GM21515 (cell line): Measurements from ENCODE around the gene KHDC1L.
A peak's percentile ranks its signal among the peaks of the same experiment; 100 is the strongest.
"Not testable (repeated sequence)": the region's sequence is repeated elsewhere in the genome, so short reads cannot be mapped to it uniquely, and the experiment has no call there.

Experiments used
- ATAC-seq: cut with Tn5 transposase; IDR thresholded peaks from one replicate; pipeline ENCODE4 v1.9.1; 2021; ENCODE audit not compliant: unreplicated experiment

Gene KHDC1L

GRCh38 chr6:73207221-73207837 is 18.0 kb downstream of the KHDC1L start:
- ATAC-seq = no peak

- ATAC-seq = no peak
These were observed 21.0 kb downstream of the KHDC1L start for GRCh38 chr6:73204252-73204651.

- no peak for ATAC-seq
These were observed 22.2 kb downstream of the KHDC1L start for GRCh38 chr6:73203098-73203497.

GRCh38 chr6:73200735-73201134 is 24.6 kb downstream of the KHDC1L start:
- ATAC-seq = no peak

GRCh38 chr6:73200247-73200646 is 25.0 kb downstream of the KHDC1L start:
- ATAC-seq = no peak

- ATAC-seq = no peak
These were observed 30.6 kb downstream of the KHDC1L start for GRCh38 chr6:73194744-73195143.

- not testable (repeated sequence) for ATAC-seq
These were observed 32.0 kb downstream of the KHDC1L start for GRCh38 chr6:73193302-73193701.

- peak; percentile 67 for ATAC-seq
These were observed 43.2 kb downstream of the KHDC1L start for GRCh38 chr6:73182021-73182607.

- ATAC-seq = peak; percentile 77
These were observed 44.3 kb downstream of the KHDC1L start for GRCh38 chr6:73180763-73181619.

GRCh38 chr6:73180076-73180738 is 45.1 kb downstream of the KHDC1L start:
- ATAC-seq = no peak

- ATAC-seq = peak; percentile 55
These were observed 47.9 kb downstream of the KHDC1L start for GRCh38 chr6:73177221-73177944.

GRCh38 chr6:73176057-73176456 is 49.2 kb downstream of the KHDC1L start:
- ATAC-seq = no peak

GRCh38 chr6:73174646-73175045 is 50.6 kb downstream of the KHDC1L start:
- ATAC-seq = no peak
